ENCODE data around the gene LETMD1.
"Not testable (repeated sequence)": the region's sequence is repeated elsewhere in the genome, so short reads cannot be mapped to it uniquely, and the experiment has no call there.

Gene LETMD1

GRCh38 chr12:51078346-51078745, 30.2 kb downstream of the LETMD1 start:
- DNase-seq, result not testable (repeated sequence)

- DNase-seq, result not testable (repeated sequence)
These were observed 30.7 kb downstream of the LETMD1 start for GRCh38 chr12:51078866-51079265.

- no peak for DNase-seq
These were observed 32.0 kb downstream of the LETMD1 start for GRCh38 chr12:51080136-51080535.

GRCh38 chr12:51081421-51081820, 33.3 kb downstream of the LETMD1 start:
- no peak for DNase-seq

- DNase-seq, result no peak
These were observed 34.5 kb downstream of the LETMD1 start for GRCh38 chr12:51082561-51083125.

GRCh38 chr12:51083126-51083833, 35.2 kb downstream of the LETMD1 start, which contains the start of gene CSRNP2:
Gene CSRNP2 (minus strand): TSS chr12:51083596. CDS start chr12:51076561, 7,035 bp downstream.
- peak; percentile 77 to 94 (median 90) for DNase-seq

- no peak for DNase-seq
These were observed 37.6 kb downstream of the LETMD1 start for GRCh38 chr12:51085757-51086156.

- no peak for DNase-seq
These were observed 38.8 kb downstream of the LETMD1 start for GRCh38 chr12:51086933-51087332.

- DNase-seq, result no peak
These were observed 39.7 kb downstream of the LETMD1 start for GRCh38 chr12:51087818-51088217.

GRCh38 chr12:51090705-51091229, 42.6 kb downstream of the LETMD1 start:
- no peak for DNase-seq

- DNase-seq, result no peak
These were observed 50.5 kb downstream of the LETMD1 start for GRCh38 chr12:51098611-51099010.

- no peak for DNase-seq
These were observed 55.9 kb downstream of the LETMD1 start for GRCh38 chr12:51103977-51104376.

- DNase-seq, result no peak
These were observed 60.0 kb downstream of the LETMD1 start for GRCh38 chr12:51108136-51108535.

Data from activated naive CD4-positive, alpha-beta T cell (primary cell).